ENCODE data around the gene MRTFA.
A peak's percentile ranks its signal among the peaks of the same experiment; 100 is the strongest.

The MRTFA gene

DNA sequence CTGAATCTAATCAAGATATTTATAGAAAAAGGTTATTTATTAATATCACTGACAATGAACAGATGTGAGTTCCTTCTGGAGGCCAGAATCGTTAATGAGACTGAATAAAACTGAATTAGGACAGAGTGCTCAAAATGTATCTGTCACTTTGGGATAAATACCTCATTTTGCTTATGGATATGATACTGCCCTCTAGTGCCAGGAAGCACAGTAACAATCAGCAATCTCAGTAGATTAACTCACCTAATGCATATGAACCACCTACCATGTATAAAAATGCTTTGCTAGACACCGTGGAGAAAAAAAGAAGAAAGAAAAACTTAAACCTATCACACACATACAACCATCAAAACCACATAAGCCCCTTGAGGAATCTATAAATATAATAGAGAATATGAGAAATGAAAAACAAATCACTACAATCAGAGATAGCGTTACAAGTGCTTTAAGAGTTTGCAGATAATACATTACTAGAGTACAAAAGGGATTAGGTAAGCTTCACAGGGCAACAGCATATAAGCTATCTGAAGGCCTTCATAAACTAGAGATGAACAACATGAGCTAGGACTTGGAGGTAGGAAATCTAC is 148.8 kb downstream of the MRTFA start:
- TF ChIP-seq, protein P1, sequence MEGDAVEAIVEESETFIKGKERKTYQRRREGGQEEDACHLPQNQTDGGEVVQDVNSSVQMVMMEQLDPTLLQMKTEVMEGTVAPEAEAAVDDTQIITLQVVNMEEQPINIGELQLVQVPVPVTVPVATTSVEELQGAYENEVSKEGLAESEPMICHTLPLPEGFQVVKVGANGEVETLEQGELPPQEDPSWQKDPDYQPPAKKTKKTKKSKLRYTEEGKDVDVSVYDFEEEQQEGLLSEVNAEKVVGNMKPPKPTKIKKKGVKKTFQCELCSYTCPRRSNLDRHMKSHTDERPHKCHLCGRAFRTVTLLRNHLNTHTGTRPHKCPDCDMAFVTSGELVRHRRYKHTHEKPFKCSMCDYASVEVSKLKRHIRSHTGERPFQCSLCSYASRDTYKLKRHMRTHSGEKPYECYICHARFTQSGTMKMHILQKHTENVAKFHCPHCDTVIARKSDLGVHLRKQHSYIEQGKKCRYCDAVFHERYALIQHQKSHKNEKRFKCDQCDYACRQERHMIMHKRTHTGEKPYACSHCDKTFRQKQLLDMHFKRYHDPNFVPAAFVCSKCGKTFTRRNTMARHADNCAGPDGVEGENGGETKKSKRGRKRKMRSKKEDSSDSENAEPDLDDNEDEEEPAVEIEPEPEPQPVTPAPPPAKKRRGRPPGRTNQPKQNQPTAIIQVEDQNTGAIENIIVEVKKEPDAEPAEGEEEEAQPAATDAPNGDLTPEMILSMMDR (IDR thresholded peaks at IDR 0.05; ENCODE audit: insufficient read depth, missing control alignments) = peak; percentile 82
- DNase-seq (ENCODE audit: insufficient read length, low spot score) = no peak
- FAIRE-seq = no peak

DNA sequence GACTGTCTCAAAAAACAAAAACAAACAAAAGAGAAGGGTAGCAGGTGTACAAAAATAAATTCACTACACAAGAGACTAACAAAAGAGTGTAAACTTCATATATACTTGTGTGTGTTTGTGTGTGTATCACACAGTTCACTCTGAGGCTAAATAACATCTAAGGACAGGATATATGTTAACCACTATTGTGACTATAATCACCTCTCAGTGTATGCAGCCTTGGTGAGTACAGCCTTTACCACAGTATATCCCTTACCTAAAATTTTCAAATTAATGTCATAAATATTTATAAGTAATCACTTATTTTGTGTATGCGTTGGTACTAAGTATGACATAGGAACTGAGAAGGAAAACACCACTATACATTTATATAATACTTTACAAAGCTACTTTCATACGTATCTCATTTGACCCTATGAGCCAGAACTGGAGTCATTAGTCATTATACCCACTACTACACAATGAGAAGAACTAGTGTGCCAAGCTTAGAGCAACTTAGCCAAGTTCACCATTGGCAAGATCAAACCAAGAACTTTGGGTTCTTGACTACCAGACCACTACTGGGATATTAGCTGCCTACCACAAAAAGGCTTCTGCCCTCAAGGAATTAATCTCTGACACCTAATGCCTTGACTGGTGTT is 149.4 kb downstream of the MRTFA start:
- no peak for DNase-seq (ENCODE audit: insufficient read length, low spot score)
- no peak for FAIRE-seq
- TF ChIP-seq, protein P1 (IDR thresholded peaks at IDR 0.05; ENCODE audit: insufficient read depth, missing control alignments) = no peak

DNA sequence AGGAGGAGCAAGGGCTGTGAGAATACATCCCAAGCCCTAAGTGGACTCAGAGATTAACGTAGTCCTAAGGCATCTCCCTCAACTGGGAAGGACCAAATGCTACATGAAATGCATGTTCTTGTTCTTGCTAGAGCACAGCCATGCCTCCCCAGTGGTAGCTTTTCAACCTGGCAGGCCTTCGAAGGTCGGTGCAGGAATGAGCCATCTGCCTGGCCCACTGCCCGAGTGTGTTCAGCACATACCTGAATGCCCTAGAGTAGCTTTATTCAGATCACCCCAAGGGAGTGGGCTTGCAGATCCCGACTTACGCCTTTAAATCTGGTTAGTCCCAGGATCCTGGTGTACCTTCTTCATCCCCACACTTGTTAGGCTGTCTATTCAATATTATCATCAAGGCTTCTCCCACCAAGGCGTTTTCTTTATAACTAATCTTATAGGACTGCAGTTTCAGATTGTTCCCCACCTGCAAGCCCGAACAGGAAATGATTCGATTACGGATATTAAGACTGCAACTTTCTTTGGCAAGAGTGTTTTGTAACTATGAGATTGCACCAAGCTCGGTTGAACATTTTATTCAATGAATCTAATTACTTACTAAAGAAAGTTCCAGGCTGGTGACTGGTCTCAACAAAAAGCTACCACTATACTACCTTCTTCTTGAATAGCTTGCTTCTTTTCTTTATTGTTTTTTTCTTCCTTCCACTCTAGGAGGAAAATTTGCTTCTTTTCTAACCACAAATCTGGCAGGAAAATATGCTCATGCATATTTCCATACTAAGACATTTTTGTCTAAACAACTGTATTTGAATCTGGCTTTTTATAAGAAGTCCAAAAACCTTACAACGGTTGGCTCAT is 150.5 kb downstream of the MRTFA start:
- FAIRE-seq (no peak), DNase-seq (ENCODE audit: insufficient read length, low spot score) (no peak)
- TF ChIP-seq, protein P1 (IDR thresholded peaks at IDR 0.05; ENCODE audit: insufficient read depth, missing control alignments) = no peak

DNA sequence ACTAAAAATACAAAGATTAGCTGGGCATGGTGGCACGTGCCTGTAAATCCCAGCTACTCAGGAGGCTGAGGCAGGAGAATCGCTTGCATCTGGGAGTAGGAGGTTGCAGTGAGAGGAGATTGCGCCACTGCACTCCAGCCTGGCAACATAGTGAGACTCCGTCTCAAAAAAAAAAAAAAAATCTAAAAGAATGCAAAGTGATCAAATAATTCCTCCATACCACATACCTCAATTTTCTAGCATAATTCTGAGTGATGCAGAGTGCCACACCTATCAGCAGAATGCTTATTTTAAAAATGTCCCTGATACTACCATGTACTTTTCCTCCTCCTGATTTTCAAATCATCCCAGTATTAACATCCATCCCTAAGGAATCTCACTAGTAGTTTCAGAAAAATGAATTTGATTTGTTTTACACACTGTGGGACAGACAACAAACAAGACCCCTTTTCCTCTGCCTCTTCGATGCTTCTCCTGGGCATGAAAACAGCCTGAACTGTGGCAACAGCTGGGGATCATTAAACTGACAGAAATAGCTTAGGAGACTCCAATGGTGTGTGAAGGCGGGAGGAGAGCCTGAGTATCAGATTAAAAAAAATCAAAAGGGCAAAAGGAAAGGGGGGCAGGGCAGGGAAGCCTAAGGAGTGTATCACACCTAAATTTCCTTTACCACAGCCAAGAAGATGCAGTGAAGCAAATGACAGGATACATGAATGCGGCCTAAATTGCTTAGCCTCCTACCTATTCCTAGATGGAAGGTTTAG is 151.4 kb downstream of the MRTFA start:
- TF ChIP-seq, protein P1 (IDR thresholded peaks at IDR 0.05; ENCODE audit: insufficient read depth, missing control alignments) = no peak
- DNase-seq (ENCODE audit: insufficient read length, low spot score) (no peak), FAIRE-seq (no peak)

DNA sequence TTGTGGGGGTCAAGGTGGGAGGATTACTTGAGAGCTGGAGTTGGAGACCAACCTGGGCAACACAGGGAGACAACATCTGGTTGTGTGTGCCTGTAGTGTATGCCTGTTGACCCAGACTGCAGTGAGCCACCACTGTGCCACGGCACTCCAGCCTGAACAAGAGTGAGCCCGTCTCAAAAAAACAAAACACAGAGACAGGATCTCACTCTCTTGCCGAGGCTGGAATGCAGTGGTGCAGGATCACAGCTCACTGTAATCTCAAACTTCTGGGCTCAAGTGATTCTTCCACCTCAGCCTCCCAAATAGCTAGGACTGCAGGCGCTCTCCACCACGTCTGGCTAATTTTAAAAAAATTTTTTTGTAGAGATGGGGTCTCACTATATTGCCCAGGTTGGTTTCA is 153.6 kb downstream of the MRTFA start:
- TF ChIP-seq, protein P1 (IDR thresholded peaks at IDR 0.05; ENCODE audit: insufficient read depth, missing control alignments) = no peak
- no peak for FAIRE-seq
- no peak for DNase-seq (ENCODE audit: insufficient read length, low spot score)

DNA sequence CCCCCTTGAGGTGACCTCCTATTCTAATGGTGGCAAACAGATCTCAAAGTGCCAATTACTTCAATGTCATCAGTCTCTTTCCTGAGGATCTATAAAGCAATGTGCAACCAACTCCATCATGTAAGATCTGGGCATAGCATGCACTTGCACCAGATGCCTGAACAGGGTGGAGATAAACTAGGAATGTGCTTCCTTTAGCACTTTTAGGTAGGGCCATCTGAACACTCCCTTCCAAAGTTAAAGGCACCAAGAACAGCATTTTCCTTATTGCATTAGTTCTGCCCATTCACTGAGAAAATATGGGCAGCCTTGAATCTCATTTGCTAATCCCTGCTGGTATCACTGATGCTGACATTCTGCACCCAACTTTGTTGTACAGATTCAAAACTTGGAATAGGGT is 154.1 kb downstream of the MRTFA start:
- no peak for FAIRE-seq
- TF ChIP-seq, protein P1 (IDR thresholded peaks at IDR 0.05; ENCODE audit: insufficient read depth, missing control alignments) = no peak
- DNase-seq (ENCODE audit: insufficient read length, low spot score) = no peak
